Globus pallidus (tissue), 1 donor: Measurements from ENCODE around the gene KLC4.
"Not testable (repeated sequence)": the region's sequence is repeated elsewhere in the genome, so short reads cannot be mapped to it uniquely, and the experiment has no call there.

Experiments
- DNase-seq: peaks from one replicate; pipeline ENCODE4 v3.0.0-alpha.2; 2015; ENCODE audit warnings: low spot score

KLC4 gene

GRCh38 chr6:43070028-43070632 is 10.7 kb downstream of the KLC4 start:
- no peak for DNase-seq

DNA sequence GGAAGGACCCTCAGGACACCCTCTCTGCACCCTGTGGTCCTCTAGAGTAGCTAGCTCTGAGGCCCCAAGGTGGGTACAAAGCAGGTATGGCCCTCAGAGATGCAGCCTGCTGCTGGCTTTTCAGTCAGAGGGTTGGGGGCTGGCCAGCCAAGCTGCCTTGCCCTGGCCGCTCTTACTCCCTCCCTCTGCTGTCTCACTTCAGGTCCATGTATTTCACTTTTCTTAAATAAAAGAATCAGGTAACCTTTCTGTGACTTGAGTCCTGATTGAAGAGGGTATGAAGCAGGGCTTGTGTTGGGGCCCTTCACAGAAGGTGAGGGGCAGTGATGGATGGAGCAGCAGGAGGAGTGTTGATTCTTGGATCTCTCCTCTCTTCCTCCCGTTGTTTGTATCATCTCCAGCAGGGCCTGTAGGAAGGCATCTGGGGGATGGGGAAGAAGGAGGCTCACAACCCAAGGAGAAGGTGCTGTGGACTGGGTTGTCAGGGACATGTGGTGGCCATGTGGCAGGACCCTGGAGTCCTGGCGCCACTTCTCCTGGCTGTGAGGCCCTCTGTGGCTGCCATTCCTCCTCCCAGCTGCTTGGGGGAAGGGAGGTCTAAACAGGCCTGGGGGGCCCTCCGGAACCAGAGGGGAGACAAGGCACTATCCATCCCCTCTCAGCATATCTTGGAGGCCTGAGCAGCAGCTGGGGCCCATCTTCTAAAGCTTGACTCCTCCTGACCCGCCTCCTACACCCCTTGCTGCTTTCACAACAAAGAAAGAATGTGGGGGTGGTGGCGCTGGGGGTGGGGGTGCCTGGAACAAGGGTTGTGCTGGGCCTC is 15.6 kb downstream of the KLC4 start:
- no peak for DNase-seq

- DNase-seq, result no peak
These were observed 16.4 kb downstream of the KLC4 start, which contains the start of gene PTK7 for GRCh38 chr6:43075670-43076463. TSS of gene PTK7 (plus strand) at chr6:43076314. CDS start at chr6:43076489, 175 bp downstream.

GRCh38 chr6:43076464-43077332 is 17.3 kb downstream of the KLC4 start:
- DNase-seq, result no peak

GRCh38 chr6:43077333-43077809 is 17.9 kb downstream of the KLC4 start:
- DNase-seq, result no peak

GRCh38 chr6:43077981-43078511 is 18.6 kb downstream of the KLC4 start:
- DNase-seq, result no peak

DNA sequence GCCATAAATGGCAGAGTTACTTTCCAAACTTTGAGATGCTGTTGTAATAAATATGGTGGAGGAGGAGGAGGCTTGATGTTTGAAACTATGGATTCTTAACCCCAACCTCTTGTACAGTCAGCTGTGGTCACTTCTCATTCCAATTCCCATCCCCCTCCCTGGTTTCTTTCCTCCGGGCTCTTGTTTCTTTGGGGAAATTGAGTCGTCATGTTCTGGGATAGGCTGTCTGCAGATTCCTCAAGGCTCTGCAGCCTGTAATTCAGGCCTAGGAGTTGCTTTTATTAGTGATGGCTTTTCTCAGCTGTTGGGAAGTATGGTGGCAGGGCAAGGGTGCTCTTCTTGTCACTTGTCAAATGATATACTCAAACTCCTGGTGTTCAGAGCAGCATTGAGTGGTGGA is 19.3 kb downstream of the KLC4 start:
- no peak for DNase-seq

GRCh38 chr6:43081043-43081442 is 21.6 kb downstream of the KLC4 start:
- DNase-seq, result no peak

- not testable (repeated sequence) for DNase-seq
These were observed 22.5 kb downstream of the KLC4 start for GRCh38 chr6:43081922-43082321.

DNA sequence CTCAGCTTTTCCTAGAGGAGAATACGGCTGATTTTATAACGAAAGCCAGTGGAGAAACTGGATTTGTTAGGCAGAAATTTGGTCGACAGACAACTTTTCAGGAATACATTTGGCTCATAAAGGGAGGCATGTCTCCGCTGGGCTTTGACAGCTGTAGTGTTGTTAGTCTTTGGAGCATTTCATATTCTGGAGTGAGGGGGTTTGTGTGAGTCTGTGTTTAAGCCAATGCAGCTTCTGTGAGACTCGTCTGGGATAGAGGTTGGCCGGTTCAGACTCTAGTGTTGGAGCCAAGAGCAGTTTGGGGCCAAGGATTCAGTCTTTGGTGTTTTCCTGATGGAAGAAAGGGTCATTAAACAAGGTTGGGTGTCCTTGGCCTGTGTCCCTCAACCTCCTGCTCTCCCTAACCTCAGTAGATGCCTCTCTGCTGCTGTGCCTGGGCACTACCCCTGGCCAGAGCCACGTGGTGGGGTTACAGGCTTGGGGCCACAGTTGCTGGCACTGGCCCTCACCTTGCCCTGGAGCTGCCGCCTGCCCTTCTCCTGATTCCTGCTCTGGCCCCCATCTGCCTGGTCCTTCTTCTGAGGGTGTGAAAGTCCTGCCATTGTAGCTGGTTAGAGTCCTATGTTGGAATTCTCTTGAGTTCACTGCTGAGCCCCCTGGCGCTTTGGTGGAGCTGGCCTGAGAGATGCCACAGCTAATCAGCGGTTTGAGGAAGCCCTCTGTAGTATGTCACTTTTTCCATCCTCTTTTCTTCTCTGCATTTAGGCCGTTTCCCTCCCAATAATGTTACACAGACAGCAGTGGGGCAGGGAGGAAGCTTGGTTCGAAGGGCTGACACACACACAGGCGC is 23.6 kb downstream of the KLC4 start:
- no peak for DNase-seq

DNA sequence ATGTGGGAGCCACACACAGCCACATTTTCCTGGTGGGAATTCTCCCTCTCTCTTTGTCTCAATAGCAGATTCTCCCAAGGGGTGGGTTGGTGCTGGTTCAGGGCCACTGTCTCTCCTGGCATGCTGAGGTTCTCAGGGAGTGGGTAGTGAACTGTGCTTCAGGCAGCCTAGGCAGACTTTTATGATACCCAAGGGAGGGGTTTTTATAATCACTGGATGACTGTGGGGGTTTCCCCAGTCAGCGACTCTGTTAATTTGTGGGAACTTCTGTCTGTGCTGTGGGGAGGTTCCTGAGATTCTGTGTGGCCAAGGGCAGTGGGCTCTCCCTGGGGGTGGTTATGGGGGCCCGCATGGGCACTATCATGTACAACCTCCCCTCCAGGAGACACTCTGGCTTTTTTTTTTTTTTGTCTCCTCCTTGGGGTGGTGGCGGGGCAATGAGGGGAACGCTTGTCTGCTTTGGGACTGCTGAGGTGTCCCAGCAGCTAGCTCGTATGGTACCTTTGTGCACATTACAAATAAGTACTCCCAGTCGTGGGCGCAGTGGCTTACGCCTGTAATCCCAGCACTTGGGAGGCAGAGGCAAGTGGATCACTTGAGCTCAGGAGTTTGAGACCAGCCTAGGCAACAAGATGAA is 26.7 kb downstream of the KLC4 start:
- DNase-seq, result no peak

- DNase-seq, result no peak
These were observed 29.2 kb downstream of the KLC4 start for GRCh38 chr6:43088654-43089056.

DNA sequence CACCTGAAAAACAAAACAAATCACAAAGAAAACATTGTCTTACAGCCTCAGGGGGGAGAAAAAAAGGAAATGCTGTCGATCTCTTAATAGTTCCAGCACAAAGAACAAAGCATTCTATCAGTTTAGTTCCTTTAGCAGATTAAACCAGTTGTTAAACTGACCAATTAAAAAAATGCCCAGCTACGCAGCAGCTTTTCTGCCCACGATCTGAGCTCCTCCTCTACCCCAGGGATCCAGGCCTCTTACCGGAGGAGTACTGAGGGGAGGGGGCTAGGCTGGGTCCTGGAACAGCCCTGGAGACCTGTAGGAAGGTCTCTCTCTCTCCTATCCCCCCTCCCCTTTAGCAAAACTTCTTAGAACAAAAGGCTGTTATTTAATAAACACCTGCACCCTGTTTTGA is 30.0 kb downstream of the KLC4 start:
- DNase-seq, result no peak

GRCh38 chr6:43089874-43090558 is 30.6 kb downstream of the KLC4 start:
- no peak for DNase-seq

- no peak for DNase-seq
These were observed 31.1 kb downstream of the KLC4 start for GRCh38 chr6:43090559-43090956.

- DNase-seq, result no peak
These were observed 31.6 kb downstream of the KLC4 start for GRCh38 chr6:43091020-43091419.

GRCh38 chr6:43091436-43091991 is 32.1 kb downstream of the KLC4 start:
- no peak for DNase-seq

DNA sequence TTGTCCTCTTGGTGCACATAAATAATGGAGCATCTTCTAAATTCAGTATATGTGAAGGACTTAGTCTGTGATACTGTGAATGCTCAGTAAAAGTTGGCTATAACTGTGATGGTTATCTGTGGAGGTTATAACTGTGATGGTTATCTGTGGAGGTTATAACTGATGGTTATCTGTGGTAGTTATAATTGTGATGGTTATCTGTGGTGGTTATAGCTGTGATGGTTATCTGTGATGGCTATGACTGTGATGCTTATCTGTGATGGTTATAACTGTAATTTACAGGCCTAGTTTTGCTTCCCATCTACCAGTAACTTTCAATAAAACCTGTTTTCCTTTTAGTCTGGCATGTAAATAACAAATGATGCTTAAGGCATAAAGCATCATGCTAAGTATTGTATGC is 33.2 kb downstream of the KLC4 start:
- no peak for DNase-seq
